ENCODE results near the gene SLC4A2.
A peak's percentile ranks its signal among the peaks of the same experiment; 100 is the strongest.

Gene SLC4A2

DNA sequence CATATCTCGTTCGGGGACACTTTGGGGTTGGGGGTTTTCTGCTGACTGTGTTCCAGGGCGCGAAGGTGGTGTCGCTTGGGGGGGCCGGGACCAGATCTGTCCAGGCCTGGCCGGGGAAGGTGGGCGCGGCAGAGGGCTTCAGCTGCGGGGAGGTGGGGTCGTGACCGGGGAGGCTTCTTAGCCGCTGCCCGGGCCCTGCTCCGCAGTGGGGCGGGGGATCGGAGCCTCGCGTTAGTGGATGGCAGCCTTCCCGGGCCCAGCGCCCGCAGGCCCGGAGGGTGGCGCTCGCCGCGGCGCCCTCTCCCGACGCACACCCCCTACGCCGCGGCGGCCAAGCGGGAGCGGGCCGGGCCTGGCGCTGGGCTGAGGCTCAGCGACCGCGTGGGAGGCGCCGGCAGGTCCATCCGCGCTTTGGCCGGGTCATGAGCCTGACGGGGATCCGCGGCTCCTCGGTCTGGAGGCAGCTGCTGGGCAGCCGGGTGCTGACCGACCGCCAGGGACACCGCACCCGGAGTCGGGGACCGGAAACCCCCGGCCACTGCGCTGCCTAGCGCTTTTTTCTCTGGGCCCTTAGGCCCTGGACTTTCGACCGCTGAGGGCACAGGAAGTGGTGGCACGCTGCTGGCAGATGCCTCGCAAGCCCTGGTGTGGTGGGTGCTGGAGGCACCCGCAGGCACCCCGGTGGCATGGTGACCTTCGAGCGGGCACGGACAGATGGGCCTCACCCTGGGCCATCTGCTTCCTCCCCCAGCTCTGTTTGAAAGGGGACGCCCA, 28.0 kb downstream of the SLC4A2 start:
- intact Hi-C loops (cut with DNase I): loop anchor here (2.0 kb wide), 1 partner anchor 59 kb away; the partner anchor contains the start of gene ABCB8
- DNase-seq: peak in 8 of 10 donors; percentile 31 to 95 (median 65)

DNA sequence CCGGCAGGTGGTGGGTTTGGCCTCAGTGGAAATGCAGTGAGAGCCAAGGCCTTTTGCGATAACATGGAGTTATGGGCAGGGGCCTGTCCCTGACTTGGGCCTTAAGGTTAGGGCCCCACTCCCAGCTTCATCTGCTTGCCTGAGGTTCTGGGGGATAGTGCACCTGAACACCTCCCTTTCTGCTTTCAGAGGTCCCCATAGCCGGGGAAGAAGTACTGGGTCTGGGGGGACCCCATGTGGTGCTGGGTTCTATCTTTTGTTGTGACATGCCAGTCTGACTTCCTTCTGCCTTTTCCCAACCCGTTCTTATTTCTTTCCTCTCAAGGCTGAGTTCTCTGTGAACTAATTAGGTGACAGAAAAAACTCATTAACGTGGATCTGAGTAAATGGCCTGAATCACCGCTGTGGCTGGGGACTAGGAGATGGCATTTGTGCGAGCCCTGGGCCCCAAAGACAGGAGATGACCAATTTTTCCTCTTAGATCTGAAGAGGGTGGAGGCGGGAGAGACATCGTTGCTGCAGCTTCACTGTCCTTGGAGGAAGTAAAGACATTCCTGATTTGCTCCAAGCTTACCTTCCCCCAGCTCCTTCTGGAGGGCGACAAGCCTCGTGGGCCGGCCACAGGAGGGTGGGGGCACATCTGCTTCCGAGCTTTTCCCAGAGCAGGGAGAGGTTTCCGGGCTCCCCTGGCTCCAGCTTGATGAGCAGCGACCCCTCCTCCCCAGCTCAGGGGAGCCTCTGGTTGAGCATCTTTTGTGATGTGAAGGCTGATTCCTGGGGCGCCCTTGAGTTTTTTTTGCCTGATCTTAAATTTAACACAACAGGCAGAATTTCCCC, 28.8 kb downstream of the SLC4A2 start:
- intact Hi-C loops (cut with DNase I): no loop called here
- DNase-seq: no peak

DNA sequence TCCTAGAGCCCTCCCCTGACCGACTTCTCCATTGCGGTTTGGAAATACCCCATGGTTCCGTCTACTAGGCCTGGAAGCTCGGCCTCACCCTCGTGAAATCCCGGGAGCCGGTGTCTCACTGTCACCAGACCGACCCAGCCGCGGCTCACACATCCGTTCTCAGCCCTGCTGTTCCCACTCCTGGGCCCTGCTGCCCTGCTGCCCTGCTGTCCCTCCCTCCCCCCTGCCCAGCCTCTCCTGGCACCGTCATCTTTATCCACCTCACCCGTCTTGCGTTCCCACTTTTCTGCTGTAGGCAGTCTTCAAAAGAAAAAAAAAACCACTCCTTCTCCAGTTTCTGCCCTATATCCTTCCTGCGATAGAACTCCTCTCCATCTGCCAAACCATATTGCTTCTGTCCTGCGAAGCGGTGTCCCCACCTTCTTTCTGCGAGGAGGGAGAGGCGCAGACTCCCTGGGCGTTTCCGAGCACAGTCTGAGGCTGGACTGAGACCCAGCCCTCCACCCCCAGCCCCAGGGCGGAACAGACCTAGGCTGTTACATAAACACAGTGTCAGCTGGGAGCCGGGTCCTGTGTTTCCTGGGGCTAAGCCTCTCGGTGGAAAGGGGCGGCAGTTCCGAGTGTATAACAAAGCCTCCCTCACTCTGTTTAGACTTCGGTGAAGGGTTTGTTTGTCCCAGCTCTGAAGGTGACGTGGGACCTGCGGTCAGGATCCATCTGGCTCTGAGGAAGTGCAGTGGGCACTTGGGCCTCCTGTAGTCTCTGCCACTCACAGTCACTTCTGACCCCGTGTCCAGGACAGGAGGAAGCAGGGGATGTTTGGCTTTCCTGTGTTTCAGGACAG, 29.7 kb downstream of the SLC4A2 start:
- peak in 3 of 10 donors; percentile 36 to 89 (median 87) for DNase-seq
- intact Hi-C loops (cut with DNase I): no loop called here

DNA sequence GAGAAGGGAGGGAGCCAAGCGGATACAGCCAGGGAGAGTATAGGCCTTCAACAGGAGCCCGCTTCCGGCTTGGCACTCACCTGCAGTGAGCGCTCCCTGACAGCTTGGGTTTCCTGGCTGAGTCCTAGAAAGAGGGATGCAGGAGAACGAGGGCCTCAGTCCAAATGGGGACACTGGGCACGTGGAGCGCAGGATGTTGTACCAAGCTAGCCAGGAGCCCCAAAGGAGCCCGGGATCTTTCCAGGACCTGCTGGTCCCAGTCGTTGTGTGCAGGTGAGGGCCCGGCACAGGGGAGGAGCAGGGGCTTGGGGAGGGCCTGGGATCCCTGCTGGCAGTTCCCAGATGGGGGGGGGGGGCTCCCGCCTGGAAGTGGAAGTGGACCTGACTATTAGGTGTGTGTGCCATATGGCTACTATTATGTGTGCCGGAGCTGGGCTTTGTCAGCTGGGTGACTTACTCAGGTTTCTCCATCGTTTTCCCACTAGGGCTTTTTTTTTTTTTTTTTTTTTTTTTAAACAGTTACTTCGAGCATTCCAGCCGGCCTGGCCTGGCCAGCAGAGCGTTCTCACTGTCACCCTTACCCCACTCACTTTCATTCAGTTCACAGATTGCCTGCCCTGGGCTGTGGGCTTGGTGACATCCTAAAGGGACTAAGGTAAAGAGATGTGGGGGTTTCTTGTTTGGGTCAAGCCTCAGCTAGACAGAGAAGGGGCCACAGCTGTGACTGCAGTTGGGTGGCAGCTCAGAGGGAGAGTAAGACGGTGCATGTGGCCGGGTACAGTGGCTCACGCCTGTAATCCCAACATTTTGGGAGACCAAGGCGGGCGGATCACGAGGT, 30.7 kb downstream of the SLC4A2 start:
- peak in 1 of 10 donors; percentile 85 for DNase-seq

DNA sequence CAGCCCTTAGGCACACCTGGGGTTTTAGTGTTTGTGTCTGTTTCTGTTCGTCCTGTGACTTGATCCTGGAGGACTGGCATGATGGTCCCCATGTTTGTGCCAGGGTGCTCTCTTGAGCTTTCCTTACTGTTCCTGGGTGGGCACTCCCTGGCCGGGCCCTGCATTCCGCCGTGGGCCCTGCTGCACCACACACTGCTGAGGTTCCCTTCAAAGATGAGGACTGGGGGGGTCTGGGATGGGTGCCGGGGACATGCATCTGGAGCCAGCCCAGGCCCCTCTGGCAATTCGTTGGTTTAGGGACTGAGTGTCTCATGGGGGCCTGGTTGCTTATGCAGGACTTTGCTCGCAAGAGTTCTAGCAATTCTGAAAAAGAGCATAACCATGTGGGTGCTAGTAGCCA, 31.6 kb downstream of the SLC4A2 start:
- intact Hi-C loops (cut with DNase I): no loop called here
- DNase-seq: no peak

More for the DNA sequence above, 30.7 kb downstream of the SLC4A2 start:
- intact Hi-C loops (cut with DNase I): no loop called here

DNA sequence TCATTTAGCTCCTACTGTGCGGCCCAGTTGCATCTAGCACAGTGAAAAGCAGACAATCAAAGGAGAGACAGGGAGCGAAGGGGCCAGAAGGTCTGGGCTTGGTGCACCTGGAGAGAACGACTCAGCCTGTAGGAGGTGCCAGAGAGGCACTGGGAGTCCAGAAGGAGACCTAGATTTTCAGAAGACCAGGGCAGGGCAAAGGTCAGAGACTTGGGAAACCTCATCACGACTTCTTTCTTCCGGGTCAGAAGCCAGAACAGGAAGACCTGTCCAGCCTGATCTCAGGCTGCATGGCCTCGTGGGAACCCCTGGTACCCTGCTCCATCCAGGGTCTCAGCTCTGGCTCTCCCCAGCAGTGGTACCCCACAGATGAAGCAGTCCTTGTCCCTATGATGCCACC, 32.0 kb downstream of the SLC4A2 start:
- DNase-seq: no peak
- intact Hi-C loops (cut with DNase I): no loop called here

DNA sequence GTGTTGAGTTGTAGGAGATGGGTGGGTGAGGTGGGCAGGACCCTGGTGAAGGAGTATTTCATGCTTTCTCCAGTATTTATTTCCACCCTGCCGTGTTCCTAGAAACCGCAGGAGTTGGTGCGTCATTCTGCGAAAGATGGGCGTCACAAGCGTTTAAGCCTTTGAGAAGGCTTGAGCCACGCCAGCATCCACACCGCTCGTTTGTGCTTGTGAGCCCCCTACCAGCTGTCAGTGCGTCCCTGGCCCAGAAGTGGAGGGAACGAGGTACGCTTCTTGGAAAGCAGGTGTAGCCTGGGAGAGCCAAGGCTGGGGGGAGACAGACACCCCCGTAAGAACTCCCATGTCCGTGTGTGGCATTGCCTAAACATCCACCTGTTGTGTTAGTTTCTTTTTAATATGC, 32.6 kb downstream of the SLC4A2 start:
- intact Hi-C loops (cut with DNase I): no loop called here
- DNase-seq: no peak

DNA sequence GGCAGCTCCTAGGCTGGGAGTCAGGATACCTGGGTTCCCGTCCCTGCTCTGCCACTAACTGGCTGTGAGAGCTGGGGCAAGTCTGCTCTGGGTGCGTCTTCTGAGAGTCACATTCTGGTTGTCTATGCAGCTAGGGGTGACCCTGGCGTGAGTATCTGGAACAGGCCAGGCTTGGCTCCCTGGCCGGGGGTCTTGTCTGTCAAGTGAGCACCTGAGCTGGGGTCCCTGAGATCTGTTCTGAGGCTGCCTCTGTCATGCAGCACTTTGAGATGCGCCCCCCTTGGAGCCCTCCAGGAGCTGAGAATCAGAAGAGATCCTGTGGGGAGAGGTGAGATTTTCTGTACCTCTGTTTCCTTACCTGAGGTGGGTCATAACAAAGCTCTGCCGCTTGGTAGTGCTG, 34.4 kb downstream of the SLC4A2 start:
- intact Hi-C loops (cut with DNase I): no loop called here
- no peak for DNase-seq

DNA sequence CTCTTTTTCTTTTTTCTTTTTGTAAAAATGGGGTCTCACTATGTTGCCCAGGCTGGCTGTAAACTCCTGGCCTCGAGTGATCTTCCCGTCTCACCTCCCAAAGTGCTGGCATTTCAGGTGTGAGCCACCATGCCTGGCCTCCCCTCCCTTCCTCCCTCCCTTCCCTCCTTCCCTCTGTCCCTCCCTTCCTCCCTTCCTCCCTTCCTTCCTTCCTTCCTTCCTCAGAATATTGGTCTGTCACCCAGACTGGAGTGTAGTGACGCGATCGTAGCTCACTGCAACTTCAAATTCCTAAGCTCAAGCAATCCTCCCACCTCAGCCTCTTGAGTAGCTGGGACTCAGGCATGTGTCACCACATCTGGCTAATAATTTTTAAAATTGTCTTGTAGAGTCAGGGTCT, 35.3 kb downstream of the SLC4A2 start:
- intact Hi-C loops (cut with DNase I): no loop called here
- no peak for DNase-seq

DNA sequence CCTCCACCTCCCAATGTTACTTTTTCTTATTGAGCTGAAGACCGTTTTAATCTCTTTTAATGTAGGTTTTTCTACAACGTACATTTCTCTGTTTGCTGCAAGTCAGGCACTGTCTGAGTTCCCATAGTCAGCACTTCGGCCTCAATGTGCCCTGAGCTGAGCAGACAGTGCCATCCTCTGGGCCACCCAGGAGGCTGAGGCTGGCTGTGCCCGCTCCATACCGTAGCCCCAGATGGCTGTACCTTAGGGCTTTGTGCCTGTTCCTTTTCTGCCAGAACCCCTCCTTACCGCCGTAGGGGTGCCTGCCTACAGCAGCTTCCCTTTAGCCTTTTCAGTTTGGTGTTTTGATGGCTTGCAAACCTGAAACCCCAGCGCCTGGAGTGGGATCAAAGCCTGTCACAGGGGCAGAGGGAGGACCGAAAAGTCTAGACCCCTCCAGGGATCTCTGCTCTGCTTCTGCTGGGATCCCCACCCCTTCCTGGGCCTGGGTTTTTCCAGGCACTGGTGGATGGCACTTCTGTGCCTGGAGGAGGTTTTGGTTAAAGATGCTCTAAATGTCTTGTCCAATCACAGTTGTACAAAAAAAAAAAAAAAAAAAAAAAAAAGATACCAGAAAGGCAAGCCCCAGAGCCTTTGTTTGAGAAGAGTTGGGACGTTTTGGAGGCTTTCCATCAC, 35.9 kb downstream of the SLC4A2 start:
- intact Hi-C loops (cut with DNase I): no loop called here

DNA sequence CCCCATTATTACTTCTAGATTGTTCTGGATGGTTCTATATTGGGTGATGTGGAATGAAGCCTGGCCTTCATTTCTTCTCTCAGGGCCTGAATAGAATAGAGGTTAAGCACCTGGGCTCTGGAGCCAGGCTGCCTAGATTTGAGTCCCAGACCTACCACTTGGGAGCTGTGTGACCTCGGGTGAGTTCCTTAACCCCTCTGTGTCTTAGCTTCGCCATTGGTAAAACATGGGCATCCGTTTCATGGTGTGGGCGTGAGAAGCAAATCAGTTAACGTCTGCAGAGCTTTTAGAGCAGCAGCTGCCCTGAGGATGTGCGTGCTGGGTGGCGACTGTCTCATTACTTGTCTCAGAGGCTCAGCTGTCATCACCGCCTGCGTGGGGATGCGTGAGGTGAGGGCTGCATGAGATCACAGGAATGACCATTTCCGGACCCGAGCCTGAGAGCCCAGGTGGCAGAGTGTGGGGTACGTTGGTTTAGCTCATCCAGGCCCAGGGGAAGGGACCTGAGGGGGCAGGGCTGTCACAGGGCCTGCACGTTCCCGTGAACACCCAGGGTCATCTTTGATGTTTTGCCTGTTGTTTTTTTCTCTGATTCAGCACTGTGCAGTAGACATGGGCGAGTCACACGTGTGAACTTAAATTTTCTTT, 36.6 kb downstream of the SLC4A2 start:
- intact Hi-C loops (cut with DNase I): no loop called here

More for the DNA sequence above, 35.9 kb downstream of the SLC4A2 start:
- DNase-seq: peak in 1 of 10 donors; percentile 87

DNA sequence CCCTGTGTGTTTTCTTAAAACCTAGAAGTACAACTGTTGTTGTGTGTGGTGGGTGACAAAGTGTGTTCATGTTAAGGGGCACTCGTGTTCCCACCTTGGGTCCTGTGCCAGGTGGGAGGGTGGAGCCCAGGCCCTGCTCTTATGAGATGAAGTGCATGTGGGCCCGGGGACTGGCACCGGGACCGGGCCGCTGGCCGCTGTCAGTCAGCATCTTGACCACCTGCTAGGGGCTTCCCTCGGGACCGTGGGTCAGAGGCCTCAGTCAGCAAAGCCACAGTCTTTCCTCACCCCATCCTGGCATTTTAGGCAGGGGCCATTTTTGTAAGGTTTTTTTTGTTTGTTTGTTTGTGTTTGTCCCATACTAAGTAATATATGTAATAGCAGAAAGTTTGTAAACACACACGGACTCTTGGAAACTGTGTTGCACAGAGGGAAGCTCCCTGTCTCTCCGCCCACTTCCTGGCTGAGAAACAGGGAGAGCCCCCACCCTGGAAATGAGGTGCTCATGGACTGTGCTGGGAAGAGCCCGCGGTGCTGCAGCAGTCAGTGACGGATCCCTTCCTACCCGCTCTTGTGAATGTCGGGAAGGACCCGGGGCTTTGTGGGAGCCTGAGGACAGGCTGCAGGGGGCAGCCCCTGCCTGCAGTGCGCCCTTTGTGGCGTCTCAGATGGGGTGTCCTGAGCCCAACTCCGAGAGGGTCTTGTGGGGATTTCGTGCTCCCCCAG, 40.3 kb downstream of the SLC4A2 start:
- DNase-seq: no peak
- intact Hi-C loops (cut with DNase I): no loop called here

More for the DNA sequence above, 36.6 kb downstream of the SLC4A2 start:
- DNase-seq: peak in 1 of 10 donors; percentile 89

DNA sequence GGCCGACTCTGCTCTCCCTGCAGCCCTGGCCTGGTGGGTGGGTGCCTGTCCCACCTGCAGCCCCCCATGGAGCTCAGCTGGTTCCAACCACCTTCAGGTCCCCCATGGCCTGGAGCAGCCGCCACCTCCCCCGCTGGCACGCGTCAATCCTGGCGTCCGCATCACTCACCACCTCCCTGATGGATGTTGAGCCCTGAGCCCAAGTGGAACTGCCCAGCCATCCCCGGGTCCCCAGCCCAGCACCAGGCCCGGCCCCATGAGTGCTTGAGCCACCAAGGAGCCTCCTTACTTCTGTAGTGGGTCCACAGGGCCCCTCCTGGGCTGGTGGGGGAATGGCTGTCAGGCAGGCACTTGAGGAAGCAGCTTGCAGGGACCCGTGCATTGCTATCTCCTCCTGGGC, 41.5 kb downstream of the SLC4A2 start:
- intact Hi-C loops (cut with DNase I): no loop called here
- no peak for DNase-seq

DNA sequence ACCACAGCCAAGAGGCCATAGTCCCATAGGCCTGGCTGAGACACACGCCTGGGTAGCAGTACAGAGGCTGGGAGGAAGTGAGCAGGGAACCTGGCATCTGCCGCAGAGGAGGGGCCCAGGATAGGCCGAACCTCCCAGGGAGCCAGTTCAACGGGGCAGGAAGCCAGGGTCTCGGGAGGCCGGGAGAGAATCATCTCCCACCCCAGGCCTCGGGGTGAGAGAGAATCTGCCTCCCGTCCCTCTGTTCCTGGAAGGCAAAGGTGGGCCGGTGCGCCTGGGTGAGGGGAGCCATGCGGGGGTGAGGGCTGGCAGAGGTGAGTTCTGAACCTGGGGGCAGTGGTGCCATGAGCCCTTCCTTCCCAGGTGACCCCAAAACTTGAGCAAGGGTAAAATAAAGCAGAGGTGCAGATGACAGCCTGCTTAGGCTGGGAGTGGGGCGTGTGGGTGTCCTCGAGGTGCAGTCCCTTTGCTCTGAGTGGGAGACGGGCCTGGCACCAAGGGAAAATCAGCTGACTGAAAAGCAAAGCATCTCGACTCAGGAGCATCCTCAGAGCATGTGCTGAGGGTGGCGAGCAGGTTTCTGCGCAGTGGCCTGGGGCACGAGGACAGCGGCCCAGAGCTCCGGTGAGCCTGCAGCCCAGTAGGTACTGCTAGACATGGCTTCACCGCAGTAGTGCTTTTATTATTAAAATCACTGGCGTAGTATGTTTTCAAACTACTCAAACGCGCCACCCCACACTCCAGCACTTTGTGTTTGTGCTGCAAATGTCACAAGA, 42.4 kb downstream of the SLC4A2 start:
- no peak for DNase-seq
- intact Hi-C loops (cut with DNase I): no loop called here

DNA sequence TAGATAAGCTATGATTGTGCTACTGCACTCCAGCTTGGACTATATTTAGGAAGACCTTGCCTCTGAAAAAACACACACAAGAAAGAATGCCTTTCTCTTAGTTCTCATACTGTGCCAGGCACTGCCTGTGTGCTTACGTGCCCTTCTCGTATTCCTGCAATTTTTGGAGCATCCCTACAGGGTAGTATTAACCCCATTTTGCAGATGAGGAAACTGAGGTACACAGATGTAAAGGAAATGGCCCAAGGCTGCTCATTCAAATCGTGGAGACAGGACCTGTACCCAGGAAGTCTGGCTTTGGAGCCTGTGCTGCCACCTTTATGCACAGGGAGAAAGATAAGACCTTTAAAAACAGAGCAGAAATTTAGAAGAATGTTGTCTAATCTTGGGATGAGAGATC, 43.6 kb downstream of the SLC4A2 start:
- intact Hi-C loops (cut with DNase I): no loop called here
- no peak for DNase-seq

DNA sequence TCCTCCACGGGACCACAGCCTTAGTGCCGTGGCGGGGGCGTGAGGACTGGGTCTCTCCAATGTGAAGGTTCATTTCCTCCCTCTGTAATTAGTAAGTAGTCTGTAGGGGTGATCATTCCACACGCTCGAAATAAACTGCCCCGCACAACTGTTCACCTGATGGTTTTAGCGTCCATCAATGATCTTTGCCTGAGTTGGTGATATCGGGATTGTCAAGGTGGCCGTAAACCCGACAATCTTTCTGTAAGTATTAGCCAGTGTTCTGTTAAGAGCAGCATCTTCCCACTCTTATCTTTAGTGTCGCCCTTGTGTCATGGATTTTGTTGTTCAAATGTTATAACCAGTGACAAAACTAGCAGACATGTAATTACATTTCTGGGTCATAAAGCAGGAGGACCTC, 44.6 kb downstream of the SLC4A2 start:
- intact Hi-C loops (cut with DNase I): no loop called here
- DNase-seq: no peak

Data from posterior cingulate gyrus (tissue), 11 donors.